GM21576 (cell line): Measurements from ENCODE around the gene DLEC1.
A peak's percentile ranks its signal among the peaks of the same experiment; 100 is the strongest.
"Not testable (repeated sequence)": the region's sequence is repeated elsewhere in the genome, so short reads cannot be mapped to it uniquely, and the experiment has no call there.

Experiments used
- ATAC-seq: cut with Tn5 transposase; IDR thresholded peaks from one replicate; pipeline ENCODE4 v1.9.1; 2021; ENCODE audit warnings: mild to moderate bottlenecking, moderate library complexity; ENCODE audit not compliant: unreplicated experiment

The DLEC1 gene

GRCh38 chr3:38135621-38136277 lies 96.7 kb downstream of the DLEC1 start:
- not testable (repeated sequence) for ATAC-seq

- ATAC-seq = no peak
Observed at GRCh38 chr3:38136393-38136776, 97.4 kb downstream of the DLEC1 start.

- ATAC-seq = peak; percentile 85
Observed at GRCh38 chr3:38136777-38137614, 98.0 kb downstream of the DLEC1 start, which contains the start of gene ACAA1. TSS of gene ACAA1 (minus strand) at chr3:38137127. CDS start at chr3:38137035, 92 bp downstream.

GRCh38 chr3:38137615-38138348 lies 98.8 kb downstream of the DLEC1 start:
- ATAC-seq = no peak

- peak; percentile 41 for ATAC-seq
Observed at GRCh38 chr3:38138349-38139190, 99.6 kb downstream of the DLEC1 start, which contains the start of gene MYD88. TSS of gene MYD88 (plus strand) at chr3:38138661. CDS start at chr3:38138701, 40 bp downstream.

GRCh38 chr3:38139191-38139590 lies 100.2 kb downstream of the DLEC1 start:
- ATAC-seq = no peak

- no peak for ATAC-seq
Observed at GRCh38 chr3:38139652-38140051, 100.6 kb downstream of the DLEC1 start.

GRCh38 chr3:38140326-38141172 lies 101.5 kb downstream of the DLEC1 start:
- ATAC-seq = no peak

- ATAC-seq = no peak
Observed at GRCh38 chr3:38141173-38141951, 102.4 kb downstream of the DLEC1 start.

GRCh38 chr3:38141952-38142273 lies 102.9 kb downstream of the DLEC1 start:
- ATAC-seq = no peak

GRCh38 chr3:38142959-38143358 lies 104.0 kb downstream of the DLEC1 start:
- ATAC-seq = no peak

- ATAC-seq = no peak
Observed at GRCh38 chr3:38143511-38143910, 104.5 kb downstream of the DLEC1 start.

GRCh38 chr3:38146504-38146903 lies 107.5 kb downstream of the DLEC1 start:
- ATAC-seq = no peak

- ATAC-seq = no peak
Observed at GRCh38 chr3:38147421-38147820, 108.4 kb downstream of the DLEC1 start.

GRCh38 chr3:38148311-38148882 lies 109.4 kb downstream of the DLEC1 start:
- no peak for ATAC-seq

GRCh38 chr3:38149708-38150107 lies 110.7 kb downstream of the DLEC1 start:
- no peak for ATAC-seq

- ATAC-seq = no peak
Observed at GRCh38 chr3:38150780-38151528, 111.9 kb downstream of the DLEC1 start.
